ENCODE measurements around the gene THSD7B. TPM values are rescaled to one million over a fixed set of nuclear protein-coding genes. Genes with fewer than 3 reads are reported as not detected.
"Not testable (repeated sequence)": the region's sequence is repeated elsewhere in the genome, so short reads cannot be mapped to it uniquely, and the experiment has no call there.

THSD7B gene
- total RNA-seq, 1 donor from 2014 or later: 9.8 TPM

DNA sequence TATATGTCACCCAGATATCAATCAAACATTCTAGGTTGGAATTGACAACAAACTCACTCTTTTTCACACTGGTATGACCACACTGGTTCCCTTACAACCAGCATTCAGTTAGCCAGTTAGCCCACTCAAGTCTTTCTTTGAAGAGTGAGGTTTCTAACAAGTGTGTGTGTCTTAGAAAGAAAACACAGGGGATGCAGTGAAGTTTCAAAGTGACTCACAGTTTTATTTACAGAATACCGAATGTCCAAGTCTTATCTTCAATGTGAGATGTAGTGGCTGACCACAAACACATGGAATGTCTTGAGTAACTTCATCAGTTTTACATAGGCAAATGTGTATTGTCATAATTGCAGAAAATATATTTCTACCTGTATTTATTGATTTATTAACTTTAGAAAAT lies 924.2 kb downstream of the THSD7B start:
- H3K27me3 Mint-ChIP-seq: peaks cover 23% of the 10 kb centered on the region
- H3K27ac Mint-ChIP-seq: no peak overlapping the region
- H3K36me3 Mint-ChIP-seq: no peaks in the 10 kb centered on the region
- no peaks in the 10 kb centered on the region for H3K9me3 Mint-ChIP-seq
- no peak overlapping the region for H3K4me3 Mint-ChIP-seq
- no peaks in the 10 kb centered on the region for H3K4me1 Mint-ChIP-seq (ENCODE audit: unreplicated experiment)
- TF ChIP-seq, protein P1, sequence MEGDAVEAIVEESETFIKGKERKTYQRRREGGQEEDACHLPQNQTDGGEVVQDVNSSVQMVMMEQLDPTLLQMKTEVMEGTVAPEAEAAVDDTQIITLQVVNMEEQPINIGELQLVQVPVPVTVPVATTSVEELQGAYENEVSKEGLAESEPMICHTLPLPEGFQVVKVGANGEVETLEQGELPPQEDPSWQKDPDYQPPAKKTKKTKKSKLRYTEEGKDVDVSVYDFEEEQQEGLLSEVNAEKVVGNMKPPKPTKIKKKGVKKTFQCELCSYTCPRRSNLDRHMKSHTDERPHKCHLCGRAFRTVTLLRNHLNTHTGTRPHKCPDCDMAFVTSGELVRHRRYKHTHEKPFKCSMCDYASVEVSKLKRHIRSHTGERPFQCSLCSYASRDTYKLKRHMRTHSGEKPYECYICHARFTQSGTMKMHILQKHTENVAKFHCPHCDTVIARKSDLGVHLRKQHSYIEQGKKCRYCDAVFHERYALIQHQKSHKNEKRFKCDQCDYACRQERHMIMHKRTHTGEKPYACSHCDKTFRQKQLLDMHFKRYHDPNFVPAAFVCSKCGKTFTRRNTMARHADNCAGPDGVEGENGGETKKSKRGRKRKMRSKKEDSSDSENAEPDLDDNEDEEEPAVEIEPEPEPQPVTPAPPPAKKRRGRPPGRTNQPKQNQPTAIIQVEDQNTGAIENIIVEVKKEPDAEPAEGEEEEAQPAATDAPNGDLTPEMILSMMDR (conservative IDR thresholded peaks at IDR 0.05): no peak
- no peak for DNase-seq (ENCODE audit: extremely low spot score, unreplicated experiment)

DNA sequence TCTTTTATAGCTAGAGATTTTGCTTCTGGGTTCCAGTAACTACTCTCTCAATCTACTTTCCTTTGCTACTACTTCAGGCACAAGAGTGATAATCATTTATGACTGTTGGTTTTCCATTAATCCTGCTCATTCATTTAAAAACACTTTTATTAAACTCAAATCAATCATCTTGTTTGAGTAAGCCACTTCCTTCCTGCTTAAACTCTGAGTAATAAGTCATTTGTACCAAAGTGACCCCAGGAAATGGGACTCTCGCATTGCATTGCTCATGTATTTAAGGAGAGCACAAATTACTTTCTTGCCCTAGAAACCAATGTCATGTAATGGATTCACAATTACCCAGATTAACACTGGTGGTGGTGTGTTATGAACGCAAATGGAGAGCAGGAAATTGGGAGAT lies 928.2 kb downstream of the THSD7B start:
- Mint-ChIP-seq H3K9me3 (no peaks in the 10 kb centered on the region), H3K27ac (no peak overlapping the region), H3K4me1 (ENCODE audit: unreplicated experiment) (no peaks in the 10 kb centered on the region), H3K36me3 (no peaks in the 10 kb centered on the region), H3K27me3 (no peaks in the 10 kb centered on the region), H3K4me3 (no peak overlapping the region)
- TF ChIP-seq, protein P1 (conservative IDR thresholded peaks at IDR 0.05): no peak
- no peak for DNase-seq (ENCODE audit: extremely low spot score, unreplicated experiment)

DNA sequence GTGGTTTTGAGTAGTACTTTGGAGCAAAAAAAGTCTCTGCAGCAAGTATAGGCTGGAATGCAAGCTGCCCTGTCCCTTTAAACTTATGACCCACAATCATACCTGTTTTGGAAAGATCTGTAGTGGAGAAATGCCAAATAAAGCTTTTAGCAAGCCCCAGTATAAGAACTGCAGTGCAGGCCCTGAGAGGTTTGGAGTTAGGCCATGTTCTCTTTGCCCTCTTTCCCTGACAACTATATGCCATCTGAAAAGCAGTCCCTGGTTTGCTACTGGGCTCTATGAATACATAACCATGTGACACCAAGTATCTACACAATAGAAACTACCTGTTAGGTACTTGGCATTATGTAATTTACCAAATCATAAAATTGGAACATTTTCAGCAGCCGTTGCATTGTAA lies 931.6 kb downstream of the THSD7B start:
- TF ChIP-seq, protein P1 (conservative IDR thresholded peaks at IDR 0.05): no peak
- Mint-ChIP-seq H3K4me3 (no peak overlapping the region), H3K27ac (no peak overlapping the region), H3K27me3 (no peaks in the 10 kb centered on the region), H3K4me1 (ENCODE audit: unreplicated experiment) (no peaks in the 10 kb centered on the region), H3K9me3 (no peaks in the 10 kb centered on the region), H3K36me3 (no peaks in the 10 kb centered on the region)
- DNase-seq (ENCODE audit: extremely low spot score, unreplicated experiment): no peak

DNA sequence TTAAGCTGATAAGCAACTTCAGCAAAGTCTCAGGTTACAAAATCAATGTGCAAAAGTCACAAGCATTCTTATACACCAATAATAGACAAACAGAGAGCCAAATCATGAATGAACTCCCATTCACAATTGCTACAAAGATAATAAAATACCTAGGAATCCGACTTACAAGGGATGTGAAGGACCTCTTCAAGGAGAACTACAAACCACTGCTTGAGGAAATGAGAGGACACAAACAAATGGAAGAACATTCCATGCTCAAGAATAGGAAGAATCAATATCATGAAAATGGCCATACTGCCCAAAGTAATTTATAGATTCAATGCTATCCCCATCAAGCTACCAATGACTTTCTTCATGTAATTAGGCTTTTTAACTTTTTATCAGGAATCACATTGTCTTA lies 934.9 kb downstream of the THSD7B start:
- not testable (repeated sequence) for H3K4me1 Mint-ChIP-seq (ENCODE audit: unreplicated experiment); H3K27me3 Mint-ChIP-seq; H3K9me3 Mint-ChIP-seq; H3K27ac Mint-ChIP-seq; H3K36me3 Mint-ChIP-seq; DNase-seq (ENCODE audit: extremely low spot score, unreplicated experiment); H3K4me3 Mint-ChIP-seq

DNA sequence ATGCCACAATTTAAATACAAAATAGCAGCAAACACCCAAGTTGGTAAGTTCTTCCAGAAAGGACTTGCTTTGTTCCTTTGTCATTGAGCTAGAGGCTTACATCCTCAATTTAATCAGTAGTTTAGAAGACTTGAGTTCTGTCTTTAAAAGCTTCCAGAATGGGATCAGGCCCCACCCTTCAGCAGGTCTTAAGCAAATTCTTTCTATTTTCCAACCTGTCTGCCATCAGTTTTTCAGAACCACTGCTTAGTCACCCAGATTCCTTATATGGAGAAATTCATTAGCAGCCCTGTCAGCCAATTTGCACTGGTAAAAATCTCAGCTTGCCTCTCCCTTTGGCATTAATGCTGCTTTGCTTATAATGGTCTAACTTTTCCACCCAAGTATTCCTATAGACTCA lies 935.3 kb downstream of the THSD7B start:
- DNase-seq (ENCODE audit: extremely low spot score, unreplicated experiment): no peak
- Mint-ChIP-seq H3K4me3 (no peak overlapping the region), H3K27me3 (no peaks in the 10 kb centered on the region), H3K27ac (no peak overlapping the region), H3K9me3 (no peaks in the 10 kb centered on the region), H3K36me3 (no peaks in the 10 kb centered on the region), H3K4me1 (ENCODE audit: unreplicated experiment) (no peaks in the 10 kb centered on the region)
- TF ChIP-seq, protein P1 (conservative IDR thresholded peaks at IDR 0.05): no peak

DNA sequence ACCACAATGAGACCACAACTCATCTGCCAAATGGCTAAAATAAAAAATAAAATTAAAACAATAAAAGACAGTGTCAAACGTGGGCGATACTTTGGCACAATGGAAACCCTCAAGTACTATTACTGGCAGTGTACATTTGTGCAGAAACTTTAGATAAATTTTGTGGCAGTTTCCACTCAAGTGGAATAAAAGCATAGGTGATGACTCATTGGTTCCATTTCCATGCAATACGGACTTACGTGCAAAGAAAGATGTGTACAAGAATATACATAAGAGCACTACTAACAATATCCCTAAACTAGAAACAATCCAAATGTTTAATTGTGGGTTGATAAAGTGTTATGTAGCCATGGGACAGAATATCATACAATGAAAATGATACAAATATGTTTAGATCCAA lies 940.0 kb downstream of the THSD7B start:
- Mint-ChIP-seq H3K27me3 (no peaks in the 10 kb centered on the region), H3K4me1 (ENCODE audit: unreplicated experiment) (peaks cover 1% of the 10 kb centered on the region), H3K36me3 (no peaks in the 10 kb centered on the region), H3K9me3 (peaks cover 1% of the 10 kb centered on the region), H3K4me3 (no peak overlapping the region), H3K27ac (no peak overlapping the region)
- TF ChIP-seq, protein P1 (conservative IDR thresholded peaks at IDR 0.05): no peak
- DNase-seq (ENCODE audit: extremely low spot score, unreplicated experiment): no peak

Measured in type B pancreatic cell (in vitro differentiated cells).